SU-DHL-6 (cell line): ENCODE results near the gene DVL1.

Experiments used
- EZH2phosphoT487 ChIP-seq: fragments of 200-600 bp; sonication (generic), shearing (Covaris generic); conservative IDR thresholded peaks from 2 replicates; pipeline ENCODE4 v1.6.1; 2018; ENCODE audit warnings: mild to moderate bottlenecking, antibody characterized with exemption, low read length, moderate library complexity, mixed read lengths
- TF ChIP-seq, protein P1 (sequence below): fragments of 200-600 bp; sonication (generic); IDR thresholded peaks from one replicate; pipeline ENCODE4 v1.5.1; 2017; ENCODE audit warnings: antibody characterized with exemption, mild to moderate bottlenecking, low read length, moderate library complexity; ENCODE audit not compliant: insufficient read depth, poor library complexity, severe bottlenecking

DNA sequence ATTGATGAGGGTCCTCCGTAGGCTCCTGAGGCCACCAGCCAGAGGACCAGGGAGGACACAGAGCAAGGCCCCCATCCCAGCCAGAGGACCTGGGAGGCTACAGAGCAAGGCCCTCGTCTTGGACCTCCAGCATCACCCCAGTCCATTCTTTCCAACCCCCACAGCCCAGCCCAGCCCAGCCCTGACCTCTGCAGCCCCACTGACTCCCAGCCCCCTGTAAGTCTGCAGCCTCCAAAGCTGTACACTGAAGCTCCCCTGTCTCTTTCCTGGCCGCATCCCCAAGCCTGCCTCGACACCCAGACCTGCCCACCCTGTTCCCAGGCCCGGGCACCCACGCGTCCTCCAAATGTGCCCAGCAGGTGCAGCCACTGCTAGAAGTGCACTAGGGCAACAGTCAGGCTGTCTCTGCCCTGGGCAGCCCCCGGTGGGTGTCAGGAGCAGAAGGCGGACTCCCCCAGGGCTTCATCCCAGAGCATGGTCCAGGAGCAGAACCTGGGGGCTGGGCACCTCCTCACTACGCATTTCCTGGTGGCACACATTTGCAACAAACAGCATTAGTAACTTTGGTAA is 2.1 kb downstream of the DVL1 start:
- TF ChIP-seq, protein P1, sequence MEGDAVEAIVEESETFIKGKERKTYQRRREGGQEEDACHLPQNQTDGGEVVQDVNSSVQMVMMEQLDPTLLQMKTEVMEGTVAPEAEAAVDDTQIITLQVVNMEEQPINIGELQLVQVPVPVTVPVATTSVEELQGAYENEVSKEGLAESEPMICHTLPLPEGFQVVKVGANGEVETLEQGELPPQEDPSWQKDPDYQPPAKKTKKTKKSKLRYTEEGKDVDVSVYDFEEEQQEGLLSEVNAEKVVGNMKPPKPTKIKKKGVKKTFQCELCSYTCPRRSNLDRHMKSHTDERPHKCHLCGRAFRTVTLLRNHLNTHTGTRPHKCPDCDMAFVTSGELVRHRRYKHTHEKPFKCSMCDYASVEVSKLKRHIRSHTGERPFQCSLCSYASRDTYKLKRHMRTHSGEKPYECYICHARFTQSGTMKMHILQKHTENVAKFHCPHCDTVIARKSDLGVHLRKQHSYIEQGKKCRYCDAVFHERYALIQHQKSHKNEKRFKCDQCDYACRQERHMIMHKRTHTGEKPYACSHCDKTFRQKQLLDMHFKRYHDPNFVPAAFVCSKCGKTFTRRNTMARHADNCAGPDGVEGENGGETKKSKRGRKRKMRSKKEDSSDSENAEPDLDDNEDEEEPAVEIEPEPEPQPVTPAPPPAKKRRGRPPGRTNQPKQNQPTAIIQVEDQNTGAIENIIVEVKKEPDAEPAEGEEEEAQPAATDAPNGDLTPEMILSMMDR: no peak
- TF ChIP-seq EZH2phosphoT487: no peak
